H1 (cell line): ENCODE results near the gene LIPC.

ENCODE experiments used
- BCL11A ChIP-seq, 2 experiments: IDR thresholded peaks; one replicate each; pipeline ENCODE4 v1.6.1; 2011; ENCODE audit warnings: low read depth in 2 of 2, low read length in 2 of 2, mild to moderate bottlenecking in 2 of 2
- CBX8 ChIP-seq: fragments of 300-800, 300-1000 bp; sonication (generic); IDR thresholded peaks from 2 replicates; pipeline ENCODE4 v1.7.1; 2016; ENCODE audit warnings: low read depth, low read length, borderline replicate concordance
- CEBPB ChIP-seq: IDR thresholded peaks from 2 replicates; pipeline ENCODE4 v1.6.1; 2012; ENCODE audit warnings: low read depth, low read length
- EZH2 ChIP-seq: fragments of 200-600 bp; sonication (generic); IDR thresholded peaks from 2 replicates; pipeline ENCODE4 v1.7.1; 2012; ENCODE audit warnings: low read depth, mild to moderate bottlenecking, moderate library complexity, low read length, inconsistent platforms; ENCODE audit not compliant: severe bottlenecking
- JUN ChIP-seq: IDR thresholded peaks from 2 replicates; pipeline ENCODE4 v1.6.1; 2011; ENCODE audit warnings: low read depth, mild to moderate bottlenecking, improper control_type of control experiment, low read length
- KDM5A ChIP-seq: fragments of 200-600 bp; IDR thresholded peaks from 2 replicates; pipeline ENCODE4 v1.7.1; 2012; ENCODE audit warnings: mild to moderate bottlenecking, low read length, inconsistent platforms, mixed read lengths
- POLR2A ChIP-seq, 2 experiments: IDR thresholded peaks; 1 replicate in 1 of 2; 2 replicates in 1 of 2; pipeline ENCODE4 v1.6.1; 2011; ENCODE audit warnings: low read depth in 2 of 2, low read length in 2 of 2, mild to moderate bottlenecking in 2 of 2; ENCODE audit errors: control extremely low read depth in 1 of 2
- POLR2AphosphoS5 ChIP-seq: IDR thresholded peaks from 2 replicates; pipeline ENCODE4 v1.6.1; 2011; ENCODE audit warnings: low read depth, low read length
- RAD21 ChIP-seq, 2 experiments: IDR thresholded peaks in 1 of 2; conservative IDR thresholded peaks in 1 of 2; 2 replicates each; pipeline ENCODE4 v1.6.1; 2011; ENCODE audit warnings: low read depth in 2 of 2, low read length in 2 of 2, improper control_type of control experiment in 1 of 2, inconsistent platforms in 1 of 2, mild to moderate bottlenecking in 1 of 2, moderate library complexity in 1 of 2
- SIRT6 ChIP-seq: IDR thresholded peaks from one replicate; pipeline ENCODE4 v1.7.1; 2012; ENCODE audit warnings: low read length, inconsistent platforms
- SIX5 ChIP-seq: IDR thresholded peaks from 2 replicates; pipeline ENCODE4 v1.6.1; 2011; ENCODE audit warnings: mild to moderate bottlenecking, low read depth, low read length
- SP1 ChIP-seq: IDR thresholded peaks from 2 replicates; pipeline ENCODE4 v1.6.1; 2011; ENCODE audit warnings: low read depth, low read length
- YY1 ChIP-seq: IDR thresholded peaks from 2 replicates; pipeline ENCODE4 v1.6.1; 2011; ENCODE audit warnings: low read depth, mild to moderate bottlenecking, low read length
- TF ChIP-seq, protein P1 (sequence below), 3 experiments: IDR thresholded peaks; 1 replicate in 2 of 3; 2 replicates in 1 of 3; pipeline versions ENCODE4 v1.5.1 to v1.6.1; 2011; ENCODE audit warnings: low read length in 3 of 3, mild to moderate bottlenecking in 3 of 3, inconsistent platforms in 2 of 3, low read depth in 1 of 3, moderate library complexity in 1 of 3; ENCODE audit not compliant: insufficient read depth in 1 of 3; ENCODE audit errors: control extremely low read depth in 1 of 3

GRCh38 chr15:58576657-58577056 lies 144.9 kb downstream of the LIPC start:
- TF ChIP-seq SP1 (no peak), SIRT6 (no peak), RAD21 (IDR thresholded peaks at IDR 0.05 in 1 of 2, conservative IDR thresholded peaks at IDR 0.05 in 1 of 2; ENCODE audit: low read depth in 2 of 2, low read length in 2 of 2) (no peak), EZH2 (no peak), POLR2AphosphoS5 (no peak), POLR2A (IDR thresholded peaks at IDR 0.05; ENCODE audit: control extremely low read depth in 1 of 2, low read depth in 2 of 2, low read length in 2 of 2) (no peak), CBX8 (no peak), CEBPB (no peak), BCL11A (IDR thresholded peaks at IDR 0.05; ENCODE audit: low read depth in 2 of 2, low read length in 2 of 2) (no peak), SIX5 (no peak), JUN (no peak), YY1 (no peak), KDM5A (no peak)
- TF ChIP-seq, protein P1, sequence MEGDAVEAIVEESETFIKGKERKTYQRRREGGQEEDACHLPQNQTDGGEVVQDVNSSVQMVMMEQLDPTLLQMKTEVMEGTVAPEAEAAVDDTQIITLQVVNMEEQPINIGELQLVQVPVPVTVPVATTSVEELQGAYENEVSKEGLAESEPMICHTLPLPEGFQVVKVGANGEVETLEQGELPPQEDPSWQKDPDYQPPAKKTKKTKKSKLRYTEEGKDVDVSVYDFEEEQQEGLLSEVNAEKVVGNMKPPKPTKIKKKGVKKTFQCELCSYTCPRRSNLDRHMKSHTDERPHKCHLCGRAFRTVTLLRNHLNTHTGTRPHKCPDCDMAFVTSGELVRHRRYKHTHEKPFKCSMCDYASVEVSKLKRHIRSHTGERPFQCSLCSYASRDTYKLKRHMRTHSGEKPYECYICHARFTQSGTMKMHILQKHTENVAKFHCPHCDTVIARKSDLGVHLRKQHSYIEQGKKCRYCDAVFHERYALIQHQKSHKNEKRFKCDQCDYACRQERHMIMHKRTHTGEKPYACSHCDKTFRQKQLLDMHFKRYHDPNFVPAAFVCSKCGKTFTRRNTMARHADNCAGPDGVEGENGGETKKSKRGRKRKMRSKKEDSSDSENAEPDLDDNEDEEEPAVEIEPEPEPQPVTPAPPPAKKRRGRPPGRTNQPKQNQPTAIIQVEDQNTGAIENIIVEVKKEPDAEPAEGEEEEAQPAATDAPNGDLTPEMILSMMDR (IDR thresholded peaks at IDR 0.05; ENCODE audit: control extremely low read depth in 1 of 3, insufficient read depth in 1 of 3, low read depth in 1 of 3, low read length in 3 of 3) = no peak
